SK-N-SH treated with all-trans-retinoic acid at 6 μM for 48 hours (cell line): ENCODE data around the gene SLC51A.

Experiments used
- CSDC2 ChIP-seq: fragments of 250-450 bp; sonication (Bioruptor Pico); IDR thresholded peaks from 2 replicates; pipeline ENCODE4 v1.5.0; 2020; ENCODE audit warnings: mild to moderate bottlenecking, moderate library complexity
- RARB ChIP-seq: fragments of 250-450 bp; sonication (Bioruptor Pico); IDR thresholded peaks from 2 replicates; pipeline ENCODE4 v1.8.0; 2021; ENCODE audit warnings: mild to moderate bottlenecking, moderate library complexity
- ZFP3 ChIP-seq: fragments of 250-450 bp; sonication (Bioruptor Pico); IDR thresholded peaks from 2 replicates; pipeline ENCODE4 v1.5.0; 2020; ENCODE audit warnings: mild to moderate bottlenecking, moderate library complexity
- ZFP30 ChIP-seq: fragments of 450-650 bp; formaldehyde crosslinking; IDR thresholded peaks from 2 replicates; pipeline ENCODE4 v1.5.0; 2022; ENCODE audit warnings: mild to moderate bottlenecking, moderate library complexity
- ZNF565 ChIP-seq: fragments of 450-650 bp; formaldehyde crosslinking; conservative IDR thresholded peaks from 2 replicates; pipeline ENCODE4 v1.5.0; 2020; ENCODE audit warnings: low read depth, mild to moderate bottlenecking, moderate library complexity
- TF ChIP-seq, protein P1 (sequence below): fragments of 250-450 bp; sonication (Bioruptor Pico); IDR thresholded peaks from 2 replicates; pipeline ENCODE4 v1.8.0; 2020; ENCODE audit warnings: mild to moderate bottlenecking, moderate library complexity, borderline replicate concordance
- TF ChIP-seq, protein P2 (sequence below): fragments of 250-450 bp; sonication (Bioruptor Pico); IDR thresholded peaks from 2 replicates; pipeline ENCODE4 v1.5.1; 2020; ENCODE audit warnings: low read depth, mild to moderate bottlenecking, moderate library complexity
- TF ChIP-seq, protein P3 (sequence below): fragments of 250-450 bp; sonication (Bioruptor Pico); IDR thresholded peaks from 2 replicates; pipeline ENCODE4 v1.5.1; 2021; ENCODE audit warnings: mild to moderate bottlenecking, moderate library complexity

DNA sequence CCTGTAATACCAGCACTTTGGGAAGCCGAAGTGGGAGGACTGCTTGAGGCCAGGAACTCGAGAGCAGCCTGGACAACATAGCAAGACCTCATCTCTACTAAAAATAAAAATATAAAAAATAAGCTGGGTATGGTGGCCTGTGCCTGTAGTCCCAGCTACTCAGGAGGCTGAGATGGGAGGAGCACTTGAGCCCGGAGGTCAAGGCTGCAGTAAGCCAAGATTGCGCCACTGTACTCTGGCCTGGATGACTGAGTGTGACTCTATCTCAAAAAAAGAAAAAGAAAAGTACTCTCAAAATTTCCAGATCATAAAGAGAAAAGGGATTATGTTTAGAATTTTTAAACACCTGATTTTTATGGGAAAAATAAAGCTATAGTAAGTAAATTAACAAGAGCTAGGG is 24.1 kb downstream of the SLC51A start:
- TF ChIP-seq RARB (CRISPR knock-in tag) (no peak), ZFP3 (CRISPR knock-in tag) (no peak), CSDC2 (no peak), ZNF565 (CRISPR knock-in tag) (no peak), ZFP30 (CRISPR knock-in tag) (no peak)
- TF ChIP-seq, protein P1, sequence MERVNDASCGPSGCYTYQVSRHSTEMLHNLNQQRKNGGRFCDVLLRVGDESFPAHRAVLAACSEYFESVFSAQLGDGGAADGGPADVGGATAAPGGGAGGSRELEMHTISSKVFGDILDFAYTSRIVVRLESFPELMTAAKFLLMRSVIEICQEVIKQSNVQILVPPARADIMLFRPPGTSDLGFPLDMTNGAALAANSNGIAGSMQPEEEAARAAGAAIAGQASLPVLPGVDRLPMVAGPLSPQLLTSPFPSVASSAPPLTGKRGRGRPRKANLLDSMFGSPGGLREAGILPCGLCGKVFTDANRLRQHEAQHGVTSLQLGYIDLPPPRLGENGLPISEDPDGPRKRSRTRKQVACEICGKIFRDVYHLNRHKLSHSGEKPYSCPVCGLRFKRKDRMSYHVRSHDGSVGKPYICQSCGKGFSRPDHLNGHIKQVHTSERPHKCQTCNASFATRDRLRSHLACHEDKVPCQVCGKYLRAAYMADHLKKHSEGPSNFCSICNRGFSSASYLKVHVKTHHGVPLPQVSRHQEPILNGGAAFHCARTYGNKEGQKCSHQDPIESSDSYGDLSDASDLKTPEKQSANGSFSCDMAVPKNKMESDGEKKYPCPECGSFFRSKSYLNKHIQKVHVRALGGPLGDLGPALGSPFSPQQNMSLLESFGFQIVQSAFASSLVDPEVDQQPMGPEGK: no peak
- TF ChIP-seq, protein P2, sequence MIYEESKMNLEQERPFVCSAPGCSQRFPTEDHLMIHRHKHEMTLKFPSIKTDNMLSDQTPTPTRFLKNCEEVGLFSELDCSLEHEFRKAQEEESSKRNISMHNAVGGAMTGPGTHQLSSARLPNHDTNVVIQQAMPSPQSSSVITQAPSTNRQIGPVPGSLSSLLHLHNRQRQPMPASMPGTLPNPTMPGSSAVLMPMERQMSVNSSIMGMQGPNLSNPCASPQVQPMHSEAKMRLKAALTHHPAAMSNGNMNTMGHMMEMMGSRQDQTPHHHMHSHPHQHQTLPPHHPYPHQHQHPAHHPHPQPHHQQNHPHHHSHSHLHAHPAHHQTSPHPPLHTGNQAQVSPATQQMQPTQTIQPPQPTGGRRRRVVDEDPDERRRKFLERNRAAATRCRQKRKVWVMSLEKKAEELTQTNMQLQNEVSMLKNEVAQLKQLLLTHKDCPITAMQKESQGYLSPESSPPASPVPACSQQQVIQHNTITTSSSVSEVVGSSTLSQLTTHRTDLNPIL: no peak
- TF ChIP-seq, protein P3, sequence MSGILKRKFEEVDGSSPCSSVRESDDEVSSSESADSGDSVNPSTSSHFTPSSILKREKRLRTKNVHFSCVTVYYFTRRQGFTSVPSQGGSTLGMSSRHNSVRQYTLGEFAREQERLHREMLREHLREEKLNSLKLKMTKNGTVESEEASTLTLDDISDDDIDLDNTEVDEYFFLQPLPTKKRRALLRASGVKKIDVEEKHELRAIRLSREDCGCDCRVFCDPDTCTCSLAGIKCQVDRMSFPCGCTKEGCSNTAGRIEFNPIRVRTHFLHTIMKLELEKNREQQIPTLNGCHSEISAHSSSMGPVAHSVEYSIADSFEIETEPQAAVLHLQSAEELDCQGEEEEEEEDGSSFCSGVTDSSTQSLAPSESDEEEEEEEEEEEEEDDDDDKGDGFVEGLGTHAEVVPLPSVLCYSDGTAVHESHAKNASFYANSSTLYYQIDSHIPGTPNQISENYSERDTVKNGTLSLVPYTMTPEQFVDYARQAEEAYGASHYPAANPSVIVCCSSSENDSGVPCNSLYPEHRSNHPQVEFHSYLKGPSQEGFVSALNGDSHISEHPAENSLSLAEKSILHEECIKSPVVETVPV (CRISPR knock-in tag): no peak
